ENCODE measurements around the gene NAT9. TPM values are rescaled to one million over a fixed set of nuclear protein-coding genes. Genes with fewer than 3 reads are reported as not detected.

NAT9 gene
- total and polyA plus RNA-seq, 2 donors (not counting 3 experiments of a cell fraction or from before 2014, with no cell fraction given) = 39.3 to 44.8 TPM

DNA sequence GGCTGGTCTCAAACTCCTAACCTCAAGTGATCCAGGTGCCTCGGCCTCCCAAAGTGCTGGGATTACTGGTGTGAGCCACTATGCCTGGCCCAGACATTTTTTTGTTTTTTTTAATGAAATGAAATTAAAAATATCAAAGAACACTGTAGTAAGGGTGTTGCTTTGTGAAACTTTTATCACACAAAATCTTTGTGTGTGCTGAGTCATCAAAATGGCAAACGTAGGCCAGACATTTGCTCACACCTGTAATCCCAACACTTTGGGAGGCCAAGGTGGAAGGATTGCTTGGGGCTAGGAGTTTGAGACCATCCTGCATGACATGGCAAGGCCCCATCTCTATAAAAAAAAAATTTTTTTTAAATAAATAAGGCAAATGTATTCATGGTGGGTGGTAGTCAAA, 9.7 kb downstream of the NAT9 start:
- no peaks in the 10 kb centered on the region for H3K9me1 ChIP-seq (replicated peaks; ENCODE audit: control insufficient read depth, extremely low read depth, insufficient read depth, low read length)
- no peaks in the 10 kb centered on the region for H4K20me1 ChIP-seq (replicated peaks; ENCODE audit: control insufficient read depth, extremely low read depth, insufficient read depth, low read length)
- dilution Hi-C loops (cut with MboI; ENCODE audit: extremely low pct_ligation_motif_present, low sequenced_read_pairs) (no loop called here), intact Hi-C loops (cut with micrococcal nuclease) (no loop called here)
- POLR2A ChIA-PET = no interaction called here
- no peak for FAIRE-seq
- no peak overlapping the region for H3K4me2 ChIP-seq (ENCODE audit: insufficient read depth, low read length)
- H3K36me3 ChIP-seq (ENCODE audit: control insufficient read depth in 2 of 2, extremely low read depth in 1 of 2, insufficient read depth in 2 of 2, low read length in 2 of 2) = peaks cover 3 to 12% of the 10 kb centered on the region in 2 experiments
- CTCF ChIA-PET = interaction anchor here (1.0 kb wide), 3 partner anchors 10 to 109 kb away, joined by 3 to 5 read pairs (median 4); partner anchors contain the start of gene NAT9
- H3K9me3 ChIP-seq (replicated peaks; ENCODE audit: control insufficient read depth, insufficient read depth, low read length) = no peaks in the 10 kb centered on the region
- no peaks in the 10 kb centered on the region for H3K27me3 ChIP-seq (ENCODE audit: control insufficient read depth in 2 of 2, insufficient read depth in 2 of 2, low read length in 2 of 2)
- no peak for TF ChIP-seq FOS (IDR thresholded peaks at IDR 0.05; ENCODE audit: borderline replicate concordance, insufficient read depth, low read length)
- no peak for TF ChIP-seq POLR2AphosphoS5 (IDR thresholded peaks at IDR 0.05; ENCODE audit: insufficient read depth, low read depth, low read length)
- no peak for TF ChIP-seq EZH2 (IDR thresholded peaks at IDR 0.05; ENCODE audit: borderline replicate concordance, low read depth, low read length, severe bottlenecking)
- TF ChIP-seq, protein P1, sequence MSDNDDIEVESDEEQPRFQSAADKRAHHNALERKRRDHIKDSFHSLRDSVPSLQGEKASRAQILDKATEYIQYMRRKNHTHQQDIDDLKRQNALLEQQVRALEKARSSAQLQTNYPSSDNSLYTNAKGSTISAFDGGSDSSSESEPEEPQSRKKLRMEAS (IDR thresholded peaks at IDR 0.05; ENCODE audit: insufficient read depth, insufficient read length) = no peak
- no peak for TF ChIP-seq GATA2 (IDR thresholded peaks at IDR 0.05; ENCODE audit: insufficient read depth, insufficient read length, low read depth, low read length)
- no peak for TF ChIP-seq JUN (IDR thresholded peaks at IDR 0.05; ENCODE audit: borderline replicate concordance, insufficient read depth, insufficient read length, low read depth)
- TF ChIP-seq MYC (IDR thresholded peaks at IDR 0.05; ENCODE audit: low read depth, low read length) = no peak
- no peak for TF ChIP-seq POLR2A (IDR thresholded peaks at IDR 0.05; ENCODE audit: low read depth, low read length)
- TF ChIP-seq, protein P2, sequence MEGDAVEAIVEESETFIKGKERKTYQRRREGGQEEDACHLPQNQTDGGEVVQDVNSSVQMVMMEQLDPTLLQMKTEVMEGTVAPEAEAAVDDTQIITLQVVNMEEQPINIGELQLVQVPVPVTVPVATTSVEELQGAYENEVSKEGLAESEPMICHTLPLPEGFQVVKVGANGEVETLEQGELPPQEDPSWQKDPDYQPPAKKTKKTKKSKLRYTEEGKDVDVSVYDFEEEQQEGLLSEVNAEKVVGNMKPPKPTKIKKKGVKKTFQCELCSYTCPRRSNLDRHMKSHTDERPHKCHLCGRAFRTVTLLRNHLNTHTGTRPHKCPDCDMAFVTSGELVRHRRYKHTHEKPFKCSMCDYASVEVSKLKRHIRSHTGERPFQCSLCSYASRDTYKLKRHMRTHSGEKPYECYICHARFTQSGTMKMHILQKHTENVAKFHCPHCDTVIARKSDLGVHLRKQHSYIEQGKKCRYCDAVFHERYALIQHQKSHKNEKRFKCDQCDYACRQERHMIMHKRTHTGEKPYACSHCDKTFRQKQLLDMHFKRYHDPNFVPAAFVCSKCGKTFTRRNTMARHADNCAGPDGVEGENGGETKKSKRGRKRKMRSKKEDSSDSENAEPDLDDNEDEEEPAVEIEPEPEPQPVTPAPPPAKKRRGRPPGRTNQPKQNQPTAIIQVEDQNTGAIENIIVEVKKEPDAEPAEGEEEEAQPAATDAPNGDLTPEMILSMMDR (IDR thresholded peaks at IDR 0.05; ENCODE audit: extremely low read depth in 1 of 2, insufficient read depth in 1 of 2, low read depth in 1 of 2, low read length in 2 of 2) = no peak
- no peak overlapping the region for H3K9ac ChIP-seq (replicated peaks; ENCODE audit: extremely low read depth, insufficient read depth, low read length)
- no peak overlapping the region for H2AFZ ChIP-seq (ENCODE audit: low read depth, low read length)
- no peaks in the 10 kb centered on the region for H3K4me1 ChIP-seq (ENCODE audit: control insufficient read depth, extremely low read depth, insufficient read depth, low read length)
- no peak overlapping the region for H3K27ac ChIP-seq (ENCODE audit: insufficient read depth, low read depth, low read length)
- DNase-seq (ENCODE audit: low read depth, low spot score) = no peak
- BruUV-seq (replicated peaks) = no TSS peak
- H3K79me2 ChIP-seq (ENCODE audit: control insufficient read depth, insufficient read depth, low read length) = no peaks in the 10 kb centered on the region
- H3K4me3 ChIP-seq (replicated peaks in 1 of 3; ENCODE audit: insufficient read depth in 1 of 3, low read depth in 1 of 3, low read length in 3 of 3) = no peak overlapping the region

All from endothelial cell of umbilical vein (primary cell).